ENCODE measurements around the gene TTC36. TPM values are rescaled to one million over a fixed set of nuclear protein-coding genes. Genes with fewer than 3 reads are reported as not detected.
"Not testable (repeated sequence)": the region's sequence is repeated elsewhere in the genome, so short reads cannot be mapped to it uniquely, and the experiment has no call there.

The TTC36 gene
- total RNA-seq, 1 experiment from 2014 or later: 0.38 TPM

DNA sequence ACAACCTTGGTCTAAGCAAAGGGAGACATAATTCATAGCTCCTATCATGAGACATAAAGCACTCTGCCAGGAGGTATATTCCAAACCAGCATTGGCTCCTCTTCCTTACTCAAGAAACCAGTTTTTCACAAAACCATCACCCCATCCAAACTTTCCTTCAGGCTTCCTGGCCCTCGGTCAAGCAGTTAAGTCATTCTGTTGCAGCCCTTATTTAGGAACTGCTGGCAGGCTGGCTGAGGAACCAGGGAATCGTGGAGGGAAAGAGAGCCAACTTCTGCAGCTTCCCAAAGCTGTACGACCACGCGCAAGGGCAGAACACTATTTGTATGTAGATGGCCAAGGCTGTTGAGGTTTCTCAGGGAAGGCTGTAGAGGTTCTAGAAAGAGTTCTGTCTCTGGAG is 37.8 kb downstream of the TTC36 start:
- BruUV-seq (replicated peaks): no TSS peak
- DNase-seq: no peak
- CTCF ChIA-PET: no interaction called here
- peak overlapping the region; percentile 76 for H3K4me3 Mint-ChIP-seq (ENCODE audit: low read depth, unreplicated experiment)
- peaks cover 6% of the 10 kb centered on the region for H3K36me3 Mint-ChIP-seq (ENCODE audit: insufficient read depth, unreplicated experiment)
- no peaks in the 10 kb centered on the region for H3K4me1 Mint-ChIP-seq (ENCODE audit: low read depth, unreplicated experiment)
- no peak overlapping the region for H3K27ac Mint-ChIP-seq (ENCODE audit: unreplicated experiment)
- no peaks in the 10 kb centered on the region for H3K9me3 Mint-ChIP-seq (ENCODE audit: low read depth, unreplicated experiment)
- TF ChIP-seq, protein P1, sequence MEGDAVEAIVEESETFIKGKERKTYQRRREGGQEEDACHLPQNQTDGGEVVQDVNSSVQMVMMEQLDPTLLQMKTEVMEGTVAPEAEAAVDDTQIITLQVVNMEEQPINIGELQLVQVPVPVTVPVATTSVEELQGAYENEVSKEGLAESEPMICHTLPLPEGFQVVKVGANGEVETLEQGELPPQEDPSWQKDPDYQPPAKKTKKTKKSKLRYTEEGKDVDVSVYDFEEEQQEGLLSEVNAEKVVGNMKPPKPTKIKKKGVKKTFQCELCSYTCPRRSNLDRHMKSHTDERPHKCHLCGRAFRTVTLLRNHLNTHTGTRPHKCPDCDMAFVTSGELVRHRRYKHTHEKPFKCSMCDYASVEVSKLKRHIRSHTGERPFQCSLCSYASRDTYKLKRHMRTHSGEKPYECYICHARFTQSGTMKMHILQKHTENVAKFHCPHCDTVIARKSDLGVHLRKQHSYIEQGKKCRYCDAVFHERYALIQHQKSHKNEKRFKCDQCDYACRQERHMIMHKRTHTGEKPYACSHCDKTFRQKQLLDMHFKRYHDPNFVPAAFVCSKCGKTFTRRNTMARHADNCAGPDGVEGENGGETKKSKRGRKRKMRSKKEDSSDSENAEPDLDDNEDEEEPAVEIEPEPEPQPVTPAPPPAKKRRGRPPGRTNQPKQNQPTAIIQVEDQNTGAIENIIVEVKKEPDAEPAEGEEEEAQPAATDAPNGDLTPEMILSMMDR (IDR thresholded peaks at IDR 0.05; ENCODE audit: unreplicated experiment): no peak
- no peaks in the 10 kb centered on the region for H3K27me3 Mint-ChIP-seq (ENCODE audit: unreplicated experiment)
- intact Hi-C loops (cut with micrococcal nuclease; ENCODE audit: unreplicated experiment): loop anchor here (5.0 kb wide), 1 partner anchor 268 kb away; no protein-coding TSS in a partner anchor

DNA sequence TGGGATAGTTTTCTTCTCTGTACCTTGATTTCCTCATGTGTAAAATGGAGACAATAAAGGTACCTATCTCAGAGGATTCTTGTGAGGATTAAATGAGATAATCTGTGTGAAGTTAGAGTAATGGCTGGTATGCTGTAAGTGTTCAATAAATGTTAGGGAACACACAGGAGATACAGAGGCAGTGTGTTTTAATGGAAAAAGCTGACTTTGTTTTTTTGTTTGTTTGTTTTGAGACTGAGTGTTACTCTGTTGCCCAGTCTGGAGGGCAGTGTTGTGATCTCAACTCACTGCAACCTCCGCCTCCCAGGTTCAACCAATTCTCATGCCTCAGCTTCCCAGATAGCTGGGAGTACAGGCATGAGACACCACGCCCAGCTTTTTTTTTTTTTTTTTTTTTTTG is 42.4 kb downstream of the TTC36 start:
- intact Hi-C loops (cut with micrococcal nuclease; ENCODE audit: unreplicated experiment): loop anchor here (5.0 kb wide), 1 partner anchor 272 kb away; no protein-coding TSS in a partner anchor
- CTCF ChIA-PET: interaction anchor here (0.6 kb wide), 1 partner anchor 514 kb away, joined by 3 read pairs; no protein-coding TSS in a partner anchor
- DNase-seq: no peak
- H3K27me3 Mint-ChIP-seq (ENCODE audit: unreplicated experiment): no peaks in the 10 kb centered on the region
- H3K9me3 Mint-ChIP-seq (ENCODE audit: low read depth, unreplicated experiment): no peaks in the 10 kb centered on the region
- TF ChIP-seq, protein P1 (IDR thresholded peaks at IDR 0.05; ENCODE audit: unreplicated experiment): no peak
- peaks cover 27% of the 10 kb centered on the region for H3K36me3 Mint-ChIP-seq (ENCODE audit: insufficient read depth, unreplicated experiment)
- H3K4me1 Mint-ChIP-seq (ENCODE audit: low read depth, unreplicated experiment): no peaks in the 10 kb centered on the region
- no peak overlapping the region for H3K4me3 Mint-ChIP-seq (ENCODE audit: low read depth, unreplicated experiment)
- no peak overlapping the region for H3K27ac Mint-ChIP-seq (ENCODE audit: unreplicated experiment)
- no TSS peak for BruUV-seq (replicated peaks)

DNA sequence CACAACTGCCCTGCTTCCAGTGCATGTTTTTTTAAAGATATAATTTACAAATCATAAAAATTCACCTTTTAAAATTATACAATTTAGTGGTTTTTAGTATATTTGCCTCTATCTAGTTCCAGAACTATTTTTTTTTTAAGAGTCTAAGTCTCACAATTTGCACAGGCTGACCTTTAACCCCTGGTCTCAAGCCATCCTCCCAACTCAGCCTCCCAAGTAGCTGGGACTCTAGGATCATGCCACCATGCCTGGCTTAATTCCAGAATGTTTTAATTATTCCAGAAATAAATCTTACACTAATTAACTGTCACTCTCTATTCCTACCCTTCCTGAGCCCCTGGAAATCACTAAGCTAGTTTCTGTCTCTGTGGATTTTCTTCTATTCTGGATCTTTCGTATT is 43.5 kb downstream of the TTC36 start:
- H3K36me3 Mint-ChIP-seq (ENCODE audit: insufficient read depth, unreplicated experiment): peaks cover 29% of the 10 kb centered on the region
- no peak overlapping the region for H3K4me3 Mint-ChIP-seq (ENCODE audit: low read depth, unreplicated experiment)
- H3K4me1 Mint-ChIP-seq (ENCODE audit: low read depth, unreplicated experiment): no peaks in the 10 kb centered on the region
- intact Hi-C loops (cut with micrococcal nuclease; ENCODE audit: unreplicated experiment): no loop called here
- no peaks in the 10 kb centered on the region for H3K27me3 Mint-ChIP-seq (ENCODE audit: unreplicated experiment)
- no peak overlapping the region for H3K27ac Mint-ChIP-seq (ENCODE audit: unreplicated experiment)
- DNase-seq: no peak
- TF ChIP-seq, protein P1 (IDR thresholded peaks at IDR 0.05; ENCODE audit: unreplicated experiment): no peak
- no TSS peak for BruUV-seq (replicated peaks)
- no peaks in the 10 kb centered on the region for H3K9me3 Mint-ChIP-seq (ENCODE audit: low read depth, unreplicated experiment)
- CTCF ChIA-PET: no interaction called here

DNA sequence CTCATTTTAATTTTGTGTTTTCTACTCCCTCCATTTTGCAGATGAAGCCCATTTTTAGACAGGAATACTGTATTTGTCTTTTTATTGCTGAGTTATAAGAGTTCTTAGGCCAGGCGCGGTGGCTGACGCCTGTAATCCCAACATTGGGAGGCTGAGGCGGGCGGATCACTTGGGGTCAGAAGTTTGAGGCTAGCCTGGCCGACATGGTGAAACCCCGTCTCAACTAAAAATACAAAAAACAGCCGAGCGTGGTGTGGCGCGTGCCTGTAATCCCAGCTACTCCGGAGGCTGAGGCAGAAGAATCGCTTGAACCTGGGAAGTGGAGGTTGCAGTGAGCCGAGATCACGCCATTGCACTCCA is 44.4 kb downstream of the TTC36 start:
- intact Hi-C loops (cut with micrococcal nuclease; ENCODE audit: unreplicated experiment); H3K9me3 Mint-ChIP-seq (ENCODE audit: low read depth, unreplicated experiment); BruUV-seq (replicated peaks); H3K4me1 Mint-ChIP-seq (ENCODE audit: low read depth, unreplicated experiment); H3K27me3 Mint-ChIP-seq (ENCODE audit: unreplicated experiment); DNase-seq: not testable (repeated sequence)
- peaks cover 28% of the 10 kb centered on the region for H3K36me3 Mint-ChIP-seq (ENCODE audit: insufficient read depth, unreplicated experiment)
- CTCF ChIA-PET: interaction anchor here (0.7 kb wide), 1 partner anchor 16 kb away, joined by 3 read pairs; no protein-coding TSS in a partner anchor
- H3K4me3 Mint-ChIP-seq (ENCODE audit: low read depth, unreplicated experiment): peak overlapping the region; percentile 91
- H3K27ac Mint-ChIP-seq (ENCODE audit: unreplicated experiment): peak overlapping the region; percentile 80

Measured in Calu3 (cell line).